Lower leg skin (tissue), 3 donors: ENCODE results near the gene CALHM6.

Experiments
- CTCF ChIP-seq, 3 donors: fragments of 450-650 bp; IDR thresholded peaks; one replicate each; pipeline ENCODE4 v1.5.1; 2016; ENCODE audit warnings: antibody characterized with exemption in 3 of 3, mild to moderate bottlenecking in 3 of 3, moderate library complexity in 2 of 3
- POLR2A ChIP-seq, 2 donors: fragments of 450-650 bp; IDR thresholded peaks; one replicate each; pipeline ENCODE4 v1.6.1; 2016 to 2017; ENCODE audit warnings: antibody characterized with exemption in 2 of 2, mild to moderate bottlenecking in 1 of 2, moderate library complexity in 1 of 2

- TF ChIP-seq CTCF (IDR thresholded peaks at IDR 0.05) (no peak), POLR2A (IDR thresholded peaks at IDR 0.05) (no peak)
These were observed 23.5 kb upstream of the CALHM6 start for GRCh38 chr6:116437656-116438055.
